ENCODE results near the gene VPS4B.
"Not testable (repeated sequence)": the region's sequence is repeated elsewhere in the genome, so short reads cannot be mapped to it uniquely, and the experiment has no call there.

VPS4B gene

DNA sequence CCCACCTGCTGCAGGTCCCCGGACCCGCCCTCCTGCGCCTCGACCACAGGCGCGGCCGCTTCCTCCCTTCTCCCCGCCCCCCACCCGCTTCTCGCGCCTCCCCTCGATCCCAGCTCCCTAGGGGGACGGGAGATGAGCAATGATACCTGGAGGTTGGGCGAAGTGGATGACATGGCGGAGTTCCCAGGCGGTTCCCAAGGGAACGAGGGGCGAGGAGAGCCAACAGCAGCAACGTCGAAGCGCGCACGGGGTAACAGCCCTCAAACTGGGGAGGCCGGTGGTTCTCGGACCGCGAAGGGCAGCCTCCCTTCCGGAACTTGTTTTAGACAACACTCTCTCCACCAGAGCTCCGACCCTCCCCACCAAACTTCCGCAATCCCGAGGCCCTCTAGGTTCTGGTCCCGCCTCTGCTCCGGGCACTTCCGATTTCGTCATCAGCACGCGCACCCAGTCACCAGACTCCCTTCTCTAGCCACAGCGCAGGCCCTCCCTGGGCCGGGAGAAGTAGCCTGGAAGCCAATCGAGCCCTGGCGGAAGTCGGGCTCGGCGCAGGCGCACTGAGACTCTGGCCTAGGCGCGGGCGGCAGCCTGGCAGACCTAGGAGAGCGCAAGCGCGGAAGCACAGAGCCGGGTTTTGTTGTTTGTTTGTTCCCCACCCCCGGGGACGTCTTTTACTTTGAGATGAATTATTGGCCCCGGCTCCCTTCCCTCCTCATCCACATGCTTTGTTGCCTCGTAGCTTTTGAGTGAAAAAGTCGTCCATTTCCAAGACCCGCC lies at the start of gene VPS4B:
TSS of gene VPS4B (minus strand) at position 390 of the 777 bp plus-strand sequence. CDS start at position 173, 217 bp downstream.
- DNase-seq (ENCODE audit: low read depth in 2 of 3, low spot score in 1 of 3), result peak; percentile 98 to 99 (median 99)

GRCh38 chr18:63470751-63471150 lies 48.5 kb upstream of the VPS4B start:
- no peak for DNase-seq (ENCODE audit: low read depth in 2 of 3, low spot score in 1 of 3)

- DNase-seq (ENCODE audit: low read depth in 2 of 3, low spot score in 1 of 3), result no peak
These were observed 46.3 kb upstream of the VPS4B start for GRCh38 chr18:63468575-63468974.

DNA sequence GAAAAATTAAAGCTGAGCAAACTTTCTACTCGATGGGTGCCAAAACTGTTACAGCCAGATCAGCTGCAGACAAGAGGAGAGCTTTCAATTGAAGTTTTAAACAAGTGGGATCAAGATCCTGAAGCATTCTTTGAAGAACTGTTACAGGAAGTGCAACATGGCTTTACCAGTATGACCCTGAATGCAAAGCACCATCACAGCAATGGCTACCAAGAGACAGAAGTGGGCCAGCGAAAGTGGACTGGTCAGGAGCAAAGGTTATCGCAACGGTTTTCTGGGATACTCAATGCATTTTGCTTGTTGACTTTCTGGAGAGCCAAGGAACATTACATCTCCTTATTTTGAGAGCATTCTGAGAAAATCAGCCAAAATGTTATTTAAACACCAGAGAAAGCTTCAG lies 45.4 kb upstream of the VPS4B start:
- DNase-seq (ENCODE audit: low read depth in 2 of 3, low spot score in 1 of 3), result no peak

- DNase-seq (ENCODE audit: low read depth in 2 of 3, low spot score in 1 of 3), result no peak
These were observed 42.8 kb upstream of the VPS4B start for GRCh38 chr18:63465059-63465458.

GRCh38 chr18:63464434-63464833 lies 42.2 kb upstream of the VPS4B start:
- no peak for DNase-seq (ENCODE audit: low read depth in 2 of 3, low spot score in 1 of 3)

DNA sequence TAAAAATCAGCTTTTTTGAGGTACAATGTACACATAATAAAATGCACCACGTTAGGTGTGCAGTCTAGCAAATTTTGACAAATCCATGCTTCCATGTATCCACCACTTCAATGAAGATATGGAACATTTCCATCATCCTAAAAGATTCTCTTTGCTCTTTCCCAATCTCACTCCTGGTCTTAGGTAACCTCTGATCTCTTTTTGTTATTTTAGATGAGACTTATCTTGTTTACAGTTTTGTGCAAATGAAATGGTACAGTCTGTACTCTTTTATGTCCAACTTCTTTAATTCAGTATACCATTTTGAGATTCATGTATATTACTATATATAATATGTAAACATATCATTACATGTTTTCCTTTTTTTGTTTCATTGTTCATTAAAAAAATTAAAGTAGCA lies 38.1 kb upstream of the VPS4B start:
- DNase-seq (ENCODE audit: low read depth in 2 of 3, low spot score in 1 of 3), result no peak

GRCh38 chr18:63457977-63458376 lies 35.7 kb upstream of the VPS4B start:
- DNase-seq (ENCODE audit: low read depth in 2 of 3, low spot score in 1 of 3), result no peak

DNA sequence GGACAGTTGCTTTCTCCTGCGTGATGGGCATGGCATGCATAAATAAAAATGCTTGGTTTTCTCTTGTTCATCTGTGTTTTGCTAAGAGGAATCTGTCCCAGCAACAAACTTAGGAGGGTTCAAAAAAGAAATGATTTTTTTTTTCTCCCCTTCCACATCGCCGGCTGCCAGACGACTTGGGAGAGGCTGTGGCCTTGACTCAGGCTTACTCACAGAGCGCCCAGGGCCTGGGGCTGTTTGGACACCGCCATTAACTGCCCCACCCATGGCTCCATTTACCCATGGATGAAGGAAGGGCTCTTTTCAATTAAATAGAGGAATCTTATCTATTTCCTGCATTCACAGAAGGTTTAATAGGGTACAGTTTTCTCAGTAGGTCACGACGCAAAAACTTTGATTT lies 32.2 kb upstream of the VPS4B start:
- no peak for DNase-seq (ENCODE audit: low read depth in 2 of 3, low spot score in 1 of 3)

DNA sequence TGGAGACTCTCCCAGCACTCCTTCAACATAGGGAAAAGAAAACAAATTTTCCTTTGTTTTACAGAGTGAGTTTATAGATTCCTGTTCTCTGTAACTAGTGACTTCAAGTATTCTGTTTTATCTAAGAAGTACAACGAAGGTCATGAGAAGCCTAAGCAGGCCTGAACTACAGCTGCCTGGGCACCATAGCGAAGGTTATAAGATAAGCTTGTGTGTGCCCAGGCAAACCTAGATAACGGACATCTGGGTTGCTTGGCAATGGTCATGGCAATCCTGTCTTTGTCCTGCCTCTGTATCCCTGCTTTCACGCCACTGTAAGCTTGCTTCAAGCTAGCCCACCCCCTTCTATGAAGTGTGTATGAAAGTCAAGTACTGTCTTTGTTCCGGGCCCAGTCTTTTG lies 30.5 kb upstream of the VPS4B start:
- not testable (repeated sequence) for DNase-seq (ENCODE audit: low read depth in 2 of 3, low spot score in 1 of 3)

DNA sequence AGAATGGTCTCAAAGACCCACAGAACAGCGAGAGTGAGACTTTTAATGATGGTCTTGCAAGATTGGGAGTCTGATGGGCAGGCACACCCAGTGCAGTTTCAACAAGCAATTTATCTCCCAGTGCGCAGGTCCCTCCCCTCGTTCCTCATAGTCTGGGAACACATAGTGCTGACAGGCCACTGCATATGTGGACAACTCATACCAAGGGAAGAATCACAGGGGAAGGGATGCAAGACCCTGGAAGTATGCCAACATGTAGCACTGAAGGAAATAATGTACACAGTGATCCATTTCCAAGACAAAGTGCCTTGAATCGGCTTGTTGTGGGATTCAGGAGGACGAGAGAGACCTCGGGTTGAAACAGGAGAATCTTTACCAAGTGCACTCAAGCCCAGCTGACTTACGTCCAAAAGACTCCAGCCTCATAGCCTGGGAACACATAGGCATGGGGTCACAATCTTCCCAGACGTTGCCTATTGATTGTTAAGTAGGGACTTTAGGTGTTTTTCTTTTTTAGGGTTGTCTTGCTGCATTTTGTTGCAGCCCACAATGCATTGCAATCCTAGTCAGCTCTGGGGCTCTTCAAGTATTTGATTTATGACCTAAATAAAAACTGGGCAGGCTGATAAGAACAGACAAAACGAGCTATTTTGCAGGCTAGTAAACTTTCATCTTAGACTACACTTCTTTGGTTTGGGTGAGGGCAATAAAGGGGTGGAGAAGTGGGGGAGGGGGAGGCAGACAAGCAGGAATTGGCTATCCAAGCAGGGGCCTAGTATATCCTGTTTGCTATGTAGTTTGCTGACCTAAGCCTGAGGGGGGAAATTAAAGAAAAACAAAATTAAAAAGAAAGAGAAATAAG lies 29.8 kb upstream of the VPS4B start:
- no peak for DNase-seq (ENCODE audit: low read depth in 2 of 3, low spot score in 1 of 3)

- no peak for DNase-seq (ENCODE audit: low read depth in 2 of 3, low spot score in 1 of 3)
These were observed 27.1 kb upstream of the VPS4B start for GRCh38 chr18:63449426-63449825.

- no peak for DNase-seq (ENCODE audit: low read depth in 2 of 3, low spot score in 1 of 3)
These were observed 24.8 kb upstream of the VPS4B start for GRCh38 chr18:63447066-63447465.

GRCh38 chr18:63446266-63446665 lies 24.0 kb upstream of the VPS4B start:
- DNase-seq (ENCODE audit: low read depth in 2 of 3, low spot score in 1 of 3), result no peak

GRCh38 chr18:63445037-63445436 lies 22.8 kb upstream of the VPS4B start:
- DNase-seq (ENCODE audit: low read depth in 2 of 3, low spot score in 1 of 3), result no peak

DNA sequence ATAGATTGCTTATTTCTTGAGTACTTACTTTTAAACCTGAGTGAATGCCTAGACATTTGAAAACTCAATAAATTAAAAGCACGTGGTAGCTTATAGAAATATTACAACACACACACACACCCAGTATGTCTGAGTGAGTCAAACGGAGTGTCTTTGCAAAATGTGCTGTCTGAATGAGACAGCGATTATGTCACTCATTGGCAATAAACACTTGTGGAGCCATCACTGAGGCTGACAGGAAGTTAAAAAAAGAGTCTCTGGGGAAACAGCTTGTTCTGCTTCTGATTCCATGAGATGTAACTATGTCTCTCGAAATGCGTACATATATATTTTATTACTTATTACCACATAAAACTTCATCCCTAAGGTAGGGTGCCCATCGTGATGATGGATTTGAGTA lies 22.3 kb upstream of the VPS4B start:
- DNase-seq (ENCODE audit: low read depth in 2 of 3, low spot score in 1 of 3), result no peak

GRCh38 chr18:63443829-63444228 lies 21.6 kb upstream of the VPS4B start:
- no peak for DNase-seq (ENCODE audit: low read depth in 2 of 3, low spot score in 1 of 3)

DNA sequence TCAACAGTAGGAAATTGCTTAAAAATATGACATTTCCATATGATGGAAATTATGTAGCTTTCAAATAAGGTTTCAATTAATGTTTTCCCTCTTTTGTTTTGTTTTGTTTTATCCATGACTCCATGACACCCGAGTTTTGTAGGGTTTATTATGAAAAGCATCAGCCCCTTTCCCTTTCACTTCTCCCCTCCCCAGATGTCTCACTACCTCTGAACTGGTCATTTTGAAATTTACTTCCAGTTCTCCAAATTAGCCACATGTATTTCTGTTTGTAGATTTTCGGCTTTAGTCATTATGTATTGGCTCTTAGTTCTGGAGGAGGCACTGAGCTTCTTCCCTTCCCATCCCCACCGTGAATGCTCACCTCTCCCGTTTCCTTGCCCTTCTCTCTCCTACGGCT lies 18.6 kb upstream of the VPS4B start:
- DNase-seq (ENCODE audit: low read depth in 2 of 3, low spot score in 1 of 3), result no peak

- DNase-seq (ENCODE audit: low read depth in 2 of 3, low spot score in 1 of 3), result no peak
These were observed 17.9 kb upstream of the VPS4B start for GRCh38 chr18:63440219-63440618.

GRCh38 chr18:63439334-63439733 lies 17.1 kb upstream of the VPS4B start:
- DNase-seq (ENCODE audit: low read depth in 2 of 3, low spot score in 1 of 3), result peak in 2 of 3 donors; percentile 12 to 51

DNA sequence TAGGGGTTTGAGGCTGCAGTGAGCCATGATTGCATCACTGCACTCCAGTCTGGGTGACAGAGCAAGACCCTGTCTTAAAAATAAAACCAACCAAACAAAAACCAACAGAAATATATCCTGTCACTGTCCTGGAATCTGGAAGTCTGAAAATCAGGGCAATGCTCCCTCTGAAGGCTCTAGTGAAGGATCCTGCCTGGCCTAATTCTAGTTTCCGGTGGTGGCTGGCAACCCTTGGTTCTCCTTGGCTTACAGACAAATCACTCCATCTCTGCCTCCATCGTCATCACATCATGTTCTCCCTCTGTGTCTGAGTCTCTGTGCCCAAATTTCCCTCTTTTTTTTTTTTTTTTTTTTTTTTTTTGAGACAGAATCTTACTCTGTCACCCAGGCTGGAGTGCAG lies 15.9 kb upstream of the VPS4B start:
- DNase-seq (ENCODE audit: low read depth in 2 of 3, low spot score in 1 of 3), result no peak

DNA sequence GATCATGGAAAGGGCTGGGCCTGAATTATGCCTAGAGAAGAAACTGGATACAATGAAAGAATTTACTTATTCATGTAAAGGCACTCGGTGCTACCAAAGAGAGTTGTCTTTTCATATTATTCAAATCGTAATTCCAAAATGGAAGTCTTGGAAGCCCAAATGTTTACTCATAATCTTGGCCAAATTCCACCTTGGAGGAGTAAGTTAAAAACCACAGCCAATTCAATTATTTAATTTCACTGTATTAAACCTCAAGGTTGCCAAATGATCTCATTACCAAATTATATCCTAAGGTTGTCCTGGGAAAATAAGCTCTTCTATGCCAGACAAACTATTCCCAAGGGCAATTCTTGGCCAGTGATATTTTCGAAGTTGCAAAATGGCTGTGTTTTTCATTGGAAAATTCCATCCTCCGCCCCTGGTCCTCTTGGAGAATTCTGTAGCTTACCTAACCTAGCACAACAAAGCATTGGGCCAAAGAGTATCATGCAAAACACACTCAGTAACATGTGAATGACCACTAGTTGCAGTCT lies 11.1 kb upstream of the VPS4B start:
- DNase-seq (ENCODE audit: low read depth in 2 of 3, low spot score in 1 of 3), result no peak

Measured in stimulated activated CD4-positive, alpha-beta T cell treated with anti-CD3 and anti-CD28 coated beads, Interleukin-12 subunit alpha, Interleukin-12 subunit beta, amount 100 ng/mL, for 48 hours (primary cell).